ENCODE data around the gene KLF16.

The KLF16 gene

DNA sequence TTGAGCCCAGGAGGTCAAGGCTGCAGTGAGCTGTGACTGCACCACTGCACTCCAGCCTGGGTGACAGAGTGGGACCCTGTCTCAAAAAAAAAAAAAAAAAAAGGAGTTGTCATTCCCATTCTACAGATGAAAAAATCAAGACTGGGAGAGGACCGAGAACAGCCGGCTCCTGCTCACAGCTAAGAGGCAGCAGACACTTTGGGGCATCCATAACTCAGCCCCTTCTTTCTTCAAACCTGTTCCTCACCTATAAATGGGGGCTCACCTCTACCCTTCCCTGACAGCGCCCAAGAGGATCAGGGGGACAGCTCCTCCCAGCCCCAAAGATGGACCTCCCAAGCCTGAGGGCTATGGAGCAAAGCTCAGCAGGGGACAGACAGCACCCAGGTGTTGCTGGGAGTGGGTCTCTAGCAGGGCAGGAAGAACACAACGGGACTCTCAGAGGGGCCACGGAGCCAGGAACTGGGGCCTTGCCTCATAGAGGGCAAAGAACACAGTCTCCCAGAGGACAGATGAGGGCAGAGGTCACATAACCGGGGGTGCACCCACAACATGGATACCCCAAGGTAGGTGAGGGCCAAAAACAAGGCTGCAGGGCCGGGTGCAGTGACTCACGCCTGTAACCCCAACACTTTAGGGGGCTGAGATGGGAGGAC, 3.4 kb upstream of the KLF16 start:
- DNase-seq, result no peak

DNA sequence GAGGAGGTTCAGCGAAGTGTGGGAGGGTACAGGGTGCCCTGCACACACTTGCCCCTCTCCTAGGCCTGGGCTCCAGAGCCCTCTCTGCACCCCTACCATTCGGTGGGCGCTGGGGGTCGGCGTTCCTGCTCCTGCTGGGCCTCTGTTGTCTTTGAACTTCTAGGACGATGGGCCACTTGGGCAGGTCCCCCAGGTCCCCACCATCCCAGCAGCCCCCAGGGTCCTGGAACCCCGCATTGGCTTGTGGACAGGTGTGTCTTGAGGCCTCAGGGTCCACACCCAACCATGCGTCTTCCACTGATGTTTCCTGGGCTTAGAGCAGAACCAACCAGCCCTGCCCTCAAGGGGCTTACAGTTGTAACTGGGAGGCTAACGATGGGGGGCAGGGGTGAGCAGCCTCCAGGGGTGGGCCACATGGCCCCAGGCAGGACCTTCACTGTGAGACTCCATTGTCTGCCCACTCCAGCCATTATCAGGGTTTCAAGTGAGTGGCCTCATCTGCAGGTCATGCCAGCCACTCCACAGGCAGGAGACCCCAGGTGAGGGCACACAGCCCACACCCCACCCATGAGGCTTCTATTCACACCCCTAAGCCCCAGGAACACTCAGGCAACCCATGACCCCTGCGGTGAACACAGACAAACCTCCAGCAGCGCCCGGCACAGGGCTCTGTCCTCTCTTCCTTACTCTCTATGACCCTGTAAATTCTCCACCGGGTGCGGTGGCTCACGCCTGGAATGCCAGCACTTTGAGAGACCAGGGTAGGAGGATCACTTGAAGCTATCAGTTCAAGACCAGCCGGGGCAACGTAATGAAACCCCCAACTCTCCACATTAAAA, 2.0 kb upstream of the KLF16 start:
- DNase-seq, result no peak

DNA sequence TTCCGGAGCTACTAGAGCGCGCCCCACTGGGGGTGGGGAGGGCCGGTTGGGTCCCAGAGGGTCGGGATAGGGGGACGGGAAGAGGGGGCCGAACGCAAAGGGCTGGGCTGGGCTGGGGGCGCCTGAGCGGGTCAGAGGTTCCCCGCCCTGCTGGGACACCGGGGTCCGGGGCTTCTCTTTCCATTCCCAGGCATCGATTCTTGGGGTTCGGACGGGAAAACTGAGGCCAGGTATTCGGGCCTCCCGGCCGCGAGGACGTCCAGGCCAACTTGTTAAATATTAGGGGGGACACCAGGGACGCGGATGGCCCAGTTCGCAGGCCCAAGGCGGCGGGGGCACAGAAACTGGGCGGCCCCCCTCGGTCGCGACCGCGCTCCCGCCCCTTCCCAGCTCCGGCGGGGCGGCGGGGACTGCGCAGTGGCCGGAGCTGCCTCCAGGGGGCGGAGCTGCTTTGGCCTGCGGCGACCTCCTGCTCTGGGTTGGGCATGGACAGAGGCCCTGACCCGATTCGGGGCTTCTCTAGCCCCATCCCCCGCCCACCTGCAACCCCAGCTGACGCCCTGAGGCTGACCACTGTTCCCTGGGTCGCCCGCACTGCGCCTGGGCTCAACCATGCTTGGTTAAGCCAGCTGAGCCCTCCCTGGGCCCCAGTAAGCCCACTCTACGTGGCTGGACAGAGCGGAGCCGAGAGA, 1.2 kb upstream of the KLF16 start:
- DNase-seq, result peak; percentile 71

DNA sequence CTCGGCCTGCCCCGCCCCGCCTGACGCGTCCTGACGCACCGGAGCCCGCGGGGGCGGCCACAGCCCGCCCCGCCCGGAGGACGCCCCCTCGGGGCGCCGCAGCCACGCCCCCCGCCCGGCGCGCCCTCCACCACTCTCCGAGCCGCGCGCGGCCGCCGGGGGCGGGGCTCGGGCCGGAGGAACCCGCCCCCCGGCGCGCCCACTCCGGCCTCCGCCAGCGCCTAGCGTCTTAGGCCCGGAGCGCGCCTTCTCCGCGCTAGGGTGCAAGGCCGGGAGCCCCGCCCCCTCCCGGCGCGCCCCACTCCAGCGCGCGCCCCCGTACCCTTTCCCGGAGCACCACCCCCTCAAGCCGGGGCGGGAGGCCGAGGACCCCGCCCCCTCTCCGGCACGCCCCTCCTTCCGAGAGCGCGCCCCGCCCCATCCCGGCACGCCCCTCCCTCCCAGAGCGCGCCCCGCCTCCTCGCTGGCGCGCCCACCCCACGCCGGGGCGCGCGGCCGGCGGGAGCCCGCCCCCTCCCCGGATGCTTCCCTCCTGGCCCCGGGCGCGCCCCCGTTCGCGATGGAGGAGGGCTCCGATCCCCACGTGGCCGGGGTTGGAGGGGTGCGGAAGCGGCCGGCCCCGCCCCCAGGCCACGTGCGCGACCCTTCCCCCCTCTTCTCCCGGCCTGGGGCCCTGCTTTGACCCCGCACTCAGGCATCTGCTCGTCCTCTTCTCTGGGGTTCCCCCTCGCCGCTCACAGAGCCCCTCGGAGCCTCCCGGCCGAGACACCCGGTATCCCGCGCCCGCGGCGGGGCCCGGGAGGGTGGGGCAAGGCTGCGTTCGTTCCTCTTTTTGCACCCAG, 480 bp upstream of the KLF16 start:
- DNase-seq, result peak; percentile 94

DNA sequence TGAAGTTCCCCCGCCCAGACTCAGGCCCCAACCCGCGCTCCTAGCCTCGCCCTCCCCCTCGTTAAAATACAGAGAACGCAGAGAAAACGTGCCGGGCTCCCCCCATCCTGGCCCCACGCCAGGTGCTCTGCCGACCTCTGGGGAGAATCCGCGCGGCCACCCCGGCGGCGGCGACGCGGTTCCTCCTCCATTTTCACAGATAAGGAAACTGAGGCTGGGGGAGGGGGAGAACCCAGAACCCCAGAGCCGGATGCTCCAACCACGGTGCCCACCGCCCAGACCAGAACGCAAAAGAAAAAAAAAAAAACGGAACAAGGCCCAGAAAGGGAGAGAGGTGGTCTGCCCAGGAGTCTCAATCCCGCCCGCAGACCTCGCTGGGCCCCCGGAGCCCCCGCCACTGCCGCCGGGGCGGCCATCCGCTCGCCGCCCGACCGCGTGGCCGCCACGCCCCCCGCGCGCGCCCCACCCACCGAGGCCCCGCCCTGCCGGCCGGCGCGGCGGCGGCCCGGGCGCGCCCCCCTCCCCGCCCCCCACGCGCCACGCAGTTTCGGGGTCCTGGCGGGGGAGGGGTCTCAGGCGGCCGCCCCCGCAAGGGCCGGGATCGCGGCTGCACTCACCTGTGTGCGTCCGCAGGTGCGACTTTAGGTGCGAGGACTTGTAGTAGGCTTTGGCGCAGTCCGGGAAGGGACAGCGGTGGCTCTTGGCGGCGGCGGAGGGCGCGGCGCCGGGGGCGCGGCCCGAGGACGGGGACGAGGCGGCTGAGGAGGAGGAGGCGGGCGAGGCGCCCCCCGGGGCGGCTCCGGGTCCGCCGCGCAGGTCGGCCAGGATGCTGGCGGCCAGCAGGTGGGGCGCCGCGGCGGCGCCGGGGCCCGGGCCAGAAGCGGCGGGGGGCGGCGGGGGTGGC, 703 bp downstream of the KLF16 start:
- peak; percentile 65 for DNase-seq

DNA sequence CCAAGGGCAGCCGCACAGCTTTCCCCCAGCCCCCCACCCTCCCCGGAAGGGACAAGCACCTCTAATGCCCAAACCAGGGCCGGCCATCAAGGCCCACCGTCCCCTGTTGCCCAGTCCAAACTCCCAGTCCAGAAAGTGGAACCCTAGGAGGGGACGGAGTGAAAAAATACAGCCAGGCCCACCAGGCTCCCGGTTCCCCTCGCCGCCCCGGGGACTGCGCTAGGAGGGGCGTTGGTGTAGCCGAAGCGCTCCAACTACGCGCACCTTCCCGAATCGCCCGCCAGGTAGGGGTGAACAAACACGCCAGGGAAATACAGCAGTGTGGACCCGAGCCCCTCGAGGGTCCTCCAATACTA, 1.3 kb downstream of the KLF16 start:
- DNase-seq, result no peak

DNA sequence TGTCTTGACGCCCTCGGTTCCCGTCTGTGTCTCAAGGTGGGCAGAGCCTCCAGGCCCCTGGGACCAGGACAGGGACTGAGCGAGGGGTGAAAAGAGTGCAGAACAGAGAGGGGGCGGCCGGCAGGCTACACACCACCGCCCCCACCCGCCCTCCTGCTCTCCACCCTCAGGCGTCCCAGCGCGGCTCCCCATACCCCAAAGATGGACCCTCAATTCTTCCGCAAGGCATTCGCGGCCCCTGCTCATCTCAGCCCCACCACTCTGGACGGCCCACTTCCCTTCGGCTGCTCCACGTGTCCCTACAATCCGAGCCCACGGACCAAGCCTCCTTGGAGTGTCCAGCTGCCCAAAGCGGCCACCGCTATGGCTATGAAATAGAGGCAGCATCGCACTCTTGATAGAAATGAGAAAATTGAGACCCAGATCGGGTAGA, 1.8 kb downstream of the KLF16 start:
- DNase-seq, result no peak

DNA sequence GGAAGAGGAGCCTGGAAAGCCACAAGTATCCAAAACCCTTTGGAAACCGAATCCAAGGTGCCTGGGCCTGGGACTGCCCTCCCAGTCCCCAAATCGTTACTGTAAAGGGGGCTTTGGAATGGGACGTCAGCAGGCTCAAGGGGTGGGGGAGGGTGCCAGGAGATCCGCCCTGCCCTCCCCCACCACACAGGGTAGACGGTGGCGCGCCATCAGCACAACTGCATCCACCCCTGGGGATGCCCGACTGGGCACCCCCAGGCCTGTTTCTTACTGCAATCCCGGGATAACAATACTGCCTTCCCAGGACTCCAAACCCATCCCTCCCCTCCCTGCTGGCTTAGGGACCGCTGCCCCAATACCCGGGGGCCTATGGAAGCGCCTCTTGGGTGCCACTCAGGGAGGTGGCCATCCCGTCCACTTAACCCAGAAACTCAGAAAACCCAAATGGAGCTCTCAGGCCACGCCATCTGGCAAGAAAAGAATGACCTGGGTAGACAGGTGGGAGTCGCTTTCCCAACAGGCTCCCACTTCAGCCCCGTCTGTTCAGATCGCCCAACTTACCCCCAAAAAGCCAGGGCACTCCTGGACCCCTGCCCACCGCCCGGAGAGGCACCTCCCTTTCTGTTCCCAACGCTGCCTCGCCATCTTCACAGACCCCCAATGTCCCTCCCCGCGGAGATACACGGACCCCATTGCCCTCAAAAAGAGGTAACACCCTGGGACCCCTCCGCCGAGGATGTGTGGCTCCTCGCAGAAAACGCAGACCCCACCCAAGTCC, 2.4 kb downstream of the KLF16 start:
- no peak for DNase-seq

DNA sequence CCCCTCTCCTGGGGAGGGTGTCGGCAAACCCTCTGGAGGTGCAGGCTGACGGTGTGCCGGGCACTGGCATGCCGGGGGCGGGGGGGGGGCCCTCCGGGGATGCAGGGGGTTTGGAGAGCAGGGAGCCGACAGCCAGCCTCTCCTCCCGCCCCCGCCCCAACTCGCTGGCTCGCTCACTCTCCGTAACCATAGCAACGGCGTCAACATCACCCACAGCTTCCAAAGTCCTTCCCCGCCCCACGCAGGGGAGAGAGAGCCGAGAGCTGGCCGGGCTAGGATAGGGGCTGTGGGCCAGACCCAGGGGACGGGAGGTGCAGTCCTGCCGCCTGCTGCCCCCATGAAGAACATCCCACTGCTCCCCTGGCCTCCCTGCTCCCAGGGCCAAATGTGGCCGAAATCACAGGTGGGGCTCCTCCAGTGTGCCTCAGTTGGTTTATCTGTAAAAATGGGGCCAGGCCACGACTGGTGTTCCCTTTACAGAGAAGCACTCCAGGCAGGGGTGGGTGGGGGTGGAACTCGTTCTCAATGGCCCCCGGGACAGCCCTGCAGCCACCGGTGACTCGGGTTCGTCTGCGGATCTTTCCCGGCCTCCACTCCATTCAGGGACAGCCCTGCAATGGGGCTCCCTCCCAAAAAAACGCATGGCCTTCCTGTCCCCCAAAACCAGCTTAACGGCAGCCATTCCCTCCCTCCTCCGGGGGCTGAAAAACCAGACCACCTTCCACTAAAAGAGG, 3.2 kb downstream of the KLF16 start:
- DNase-seq, result peak; percentile 71

DNA sequence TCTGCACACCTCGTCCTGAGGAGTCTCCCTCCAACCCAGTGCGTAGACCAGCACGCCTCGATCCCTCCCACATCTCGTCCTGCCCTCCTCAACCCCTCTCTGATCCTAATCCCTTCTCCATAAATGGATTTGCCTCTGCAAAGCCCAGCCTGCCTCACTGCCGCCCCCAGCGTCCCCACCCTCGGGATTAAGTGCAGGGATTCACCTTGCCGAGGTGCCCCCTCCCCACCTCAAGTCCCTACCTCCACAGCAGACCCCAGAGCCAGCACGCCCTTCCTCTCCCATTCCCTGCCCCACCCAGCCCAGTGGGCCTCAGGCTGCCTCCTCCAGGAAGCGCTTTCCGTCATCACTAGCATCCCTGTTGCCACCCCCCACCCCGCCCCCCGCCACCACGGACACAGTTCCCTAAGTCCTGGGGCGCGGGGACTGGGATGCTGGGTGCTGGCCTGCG, 4.0 kb downstream of the KLF16 start:
- no peak for DNase-seq

DNA sequence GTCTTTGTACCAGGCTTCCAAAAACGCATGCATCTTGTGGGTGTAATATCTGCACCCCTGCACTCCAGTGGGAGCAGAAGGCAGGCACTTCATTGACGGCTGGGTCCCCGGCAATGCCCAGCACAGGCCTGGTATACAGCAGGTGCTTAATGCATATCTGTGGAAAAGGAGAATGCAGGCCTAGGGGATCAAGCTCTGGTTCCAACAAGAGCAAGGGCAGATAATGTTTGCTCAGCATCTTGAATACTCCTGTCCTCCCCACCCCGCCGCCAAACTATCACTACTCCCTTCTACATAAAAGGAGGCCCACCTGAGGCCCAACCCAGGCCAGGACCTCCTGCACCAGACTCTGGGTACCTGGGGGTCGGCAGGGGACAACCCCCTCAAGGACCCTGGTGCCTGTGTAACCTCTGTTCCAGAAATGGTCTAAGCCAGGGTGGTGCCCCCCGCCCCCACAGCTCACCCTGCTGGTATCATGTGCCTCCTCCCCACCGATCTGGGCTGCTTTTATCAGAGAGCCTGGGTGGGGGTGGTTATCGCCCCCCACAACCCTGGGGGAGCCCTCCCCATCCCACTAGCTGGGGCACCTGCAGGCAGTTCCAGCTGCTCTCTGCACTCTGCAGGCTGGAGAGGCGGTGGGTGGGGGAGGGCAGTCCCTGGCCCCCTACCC, 4.8 kb downstream of the KLF16 start:
- no peak for DNase-seq

DNA sequence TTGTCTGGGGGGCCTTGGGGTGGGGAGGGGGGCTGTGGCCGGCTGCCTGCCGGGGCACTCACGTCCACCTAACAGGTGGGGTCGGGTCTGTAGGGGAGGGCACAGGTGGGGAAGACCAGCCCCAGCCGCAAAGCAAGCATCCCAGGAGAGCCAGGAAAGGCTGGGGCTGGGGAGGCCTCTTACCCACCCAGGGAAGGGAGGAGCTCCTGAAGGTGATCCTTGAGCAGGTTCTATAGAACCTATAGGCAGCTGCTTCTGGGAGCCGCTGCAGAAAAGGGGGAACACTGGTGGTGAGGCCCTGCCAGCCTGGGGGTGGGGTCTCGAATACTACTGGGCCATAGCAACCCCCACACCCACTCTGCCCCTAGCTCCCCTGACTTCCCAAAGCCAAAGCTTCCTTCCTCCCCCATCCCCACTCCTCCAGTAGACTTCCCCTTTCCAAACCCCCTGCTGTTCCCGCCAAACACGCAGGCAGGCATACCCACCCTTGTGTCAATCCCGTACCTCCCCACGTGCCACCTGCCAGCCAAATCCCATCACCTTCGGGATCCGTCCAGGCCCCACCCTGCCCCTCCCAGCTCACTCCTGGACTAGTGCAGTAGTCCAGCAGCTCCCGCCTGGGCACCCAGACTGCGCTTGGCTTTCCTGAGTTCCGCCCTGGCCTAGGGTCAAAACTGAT, 5.6 kb downstream of the KLF16 start:
- no peak for DNase-seq

DNA sequence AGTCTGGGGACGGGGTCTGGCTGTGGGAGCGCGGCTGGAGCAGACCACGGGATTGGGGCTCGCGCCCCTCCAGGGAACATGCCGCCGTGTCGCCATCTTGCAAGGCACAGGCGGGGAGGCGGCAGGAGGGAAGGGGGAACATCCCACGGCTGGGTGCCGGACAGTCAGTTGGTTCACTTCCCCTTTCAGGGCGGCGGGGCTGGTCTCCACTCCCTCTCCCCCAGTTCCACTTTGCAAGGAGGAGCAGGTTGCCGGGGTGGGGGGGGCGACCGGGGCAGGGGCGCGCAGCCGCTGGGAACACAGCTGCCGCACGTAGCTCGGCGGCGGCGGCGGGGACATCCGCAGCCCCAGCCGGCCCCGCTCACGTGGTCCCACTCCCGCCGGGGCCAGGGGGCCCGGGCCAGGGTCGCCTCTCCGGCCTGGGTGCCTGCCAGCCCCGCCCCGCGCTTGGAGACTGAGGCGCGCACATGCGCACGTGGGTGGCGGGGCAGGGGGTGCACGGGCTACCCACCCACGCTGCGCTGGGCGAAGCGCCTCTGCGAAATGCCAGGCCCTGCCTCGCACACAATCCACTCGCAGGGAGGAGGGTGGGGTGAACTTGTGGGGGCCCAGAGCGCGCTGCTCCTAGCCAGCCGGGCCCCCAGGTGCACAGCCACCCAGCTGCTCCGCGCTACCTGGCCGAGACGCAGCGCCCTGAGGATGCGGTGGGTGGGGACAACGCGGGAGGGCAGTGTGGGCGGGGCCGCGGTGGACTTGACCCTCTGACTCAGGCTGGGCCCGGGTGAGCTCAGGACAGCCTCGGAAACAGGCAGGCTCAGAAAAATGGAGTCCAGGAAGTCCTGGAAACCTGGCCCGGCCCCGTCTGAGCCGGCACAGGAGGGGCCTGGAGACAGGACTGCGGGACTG, 6.4 kb downstream of the KLF16 start:
- DNase-seq, result peak; percentile 56

DNA sequence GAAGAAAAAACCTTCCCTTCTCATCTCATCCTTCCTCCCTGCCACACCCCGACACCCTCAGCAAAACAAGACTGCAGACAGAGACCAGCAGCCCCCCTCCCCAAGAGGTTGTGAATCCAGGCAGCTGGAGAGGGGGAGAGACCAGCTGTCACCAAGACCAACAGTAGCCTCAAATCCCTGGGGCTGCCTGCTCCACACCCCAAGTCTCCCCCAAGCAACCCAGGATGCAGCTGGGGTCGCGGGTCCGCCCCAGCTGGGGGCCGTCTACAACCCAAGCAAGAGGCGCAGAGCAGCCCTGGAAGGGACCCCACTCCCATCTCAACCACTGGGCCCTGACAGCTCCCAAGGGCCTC, 7.1 kb downstream of the KLF16 start:
- peak; percentile 39 for DNase-seq

DNA sequence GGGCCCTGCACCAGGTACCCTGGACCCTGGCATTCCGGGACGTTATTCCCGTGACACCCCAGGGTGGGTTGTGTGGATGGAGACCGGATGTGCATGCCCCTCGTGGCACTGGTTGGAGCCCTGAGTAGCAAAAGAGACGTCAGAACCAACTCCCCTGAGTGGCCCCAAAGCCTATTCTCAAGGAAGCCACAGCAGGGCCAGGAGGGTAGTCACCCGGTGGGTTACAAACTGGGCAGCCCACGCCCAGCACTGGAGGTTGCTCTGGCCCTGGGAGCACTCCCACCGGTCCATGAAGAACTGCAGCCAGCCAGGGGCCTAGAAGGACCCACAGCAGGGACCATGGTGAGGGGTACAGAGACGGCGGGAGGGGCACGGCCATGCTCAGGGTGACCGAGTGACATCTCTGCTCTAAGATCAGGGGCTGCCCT, 7.5 kb downstream of the KLF16 start:
- DNase-seq, result peak; percentile 49

DNA sequence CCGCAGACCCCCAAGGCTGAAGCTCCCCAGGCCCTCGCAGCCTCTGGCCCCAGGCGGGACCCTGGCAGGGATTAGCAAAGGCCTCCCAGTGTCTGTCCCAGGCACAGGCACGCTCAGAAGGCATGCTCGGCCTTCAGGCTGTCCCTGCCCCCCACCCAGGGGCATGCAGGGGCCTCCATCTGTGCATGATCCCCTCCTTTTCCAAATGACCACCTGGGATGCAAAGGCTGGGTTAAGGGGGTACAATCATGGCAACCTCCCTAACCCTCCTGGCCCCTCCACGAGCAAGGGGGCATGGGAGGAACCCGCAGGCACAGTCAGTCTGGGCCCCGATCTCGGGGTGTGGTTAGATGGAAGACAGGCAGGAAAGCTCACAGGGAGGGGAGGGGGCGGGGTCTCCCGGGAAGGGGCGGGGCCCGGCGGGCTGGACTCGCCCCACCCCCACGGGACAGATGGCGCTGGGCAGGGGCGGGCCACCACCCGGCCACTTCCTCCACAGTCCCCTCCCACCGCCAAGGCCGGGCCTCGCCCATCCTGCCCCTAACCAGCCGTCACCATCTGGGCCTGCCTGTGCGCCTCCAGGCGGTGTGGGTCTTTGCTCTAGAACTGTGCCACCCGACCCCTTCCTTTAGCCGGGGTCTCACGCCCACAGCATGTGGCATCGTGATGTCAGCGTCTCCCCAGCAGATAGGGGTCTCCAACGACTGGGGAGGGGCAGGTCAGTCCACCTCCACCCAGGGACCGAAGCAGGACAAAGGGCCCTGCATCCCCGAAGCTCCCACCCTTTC, 8.1 kb downstream of the KLF16 start:
- peak; percentile 92 for DNase-seq

DNA sequence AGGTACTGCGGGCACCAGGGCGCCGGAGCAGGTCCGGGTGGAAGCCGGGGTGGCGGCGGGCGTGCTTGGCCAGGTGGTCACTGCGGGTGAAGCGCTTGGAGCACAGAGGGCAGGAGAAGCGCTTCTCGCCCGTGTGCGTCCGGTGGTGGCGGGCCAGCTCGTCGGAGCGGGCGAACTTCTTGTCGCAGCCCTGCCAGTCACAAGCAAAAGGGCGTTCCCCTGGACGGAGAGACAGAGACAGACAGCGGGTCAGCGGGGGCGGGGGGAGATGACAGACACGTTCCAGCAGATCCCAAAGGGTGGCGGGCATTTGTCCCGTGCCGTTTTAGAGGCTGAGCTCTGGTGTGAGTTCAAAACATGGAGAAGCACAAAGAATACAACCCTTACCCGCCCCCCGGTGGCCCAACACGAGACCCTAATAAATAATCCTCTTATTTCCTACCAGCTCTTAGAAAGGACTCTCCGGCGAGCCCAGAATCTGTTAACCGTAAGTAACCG, 8.8 kb downstream of the KLF16 start:
- DNase-seq, result no peak

Data from CD4-positive, alpha-beta T cell treated with Interleukin-17A for 4 hours (primary cell).